GM12891 (cell line): Measurements from ENCODE around the gene TF.
A peak's percentile ranks its signal among the peaks of the same experiment; 100 is the strongest.

Experiments used
- DNase-seq: peaks from one replicate; pipeline ENCODE4 v3.0.0; 2011; ENCODE audit warnings: low spot score; ENCODE audit not compliant: insufficient read length
- FAIRE-seq: peaks from 2 replicates; lab custom pipeline; 2011; peaks lifted over from hg19 to GRCh38; lab: Jason Lieb, UNC
- PAX5 ChIP-seq: IDR thresholded peaks from 2 replicates; pipeline ENCODE4 v1.6.1; 2011; ENCODE audit warnings: low read length, moderate library complexity, mild to moderate bottlenecking; ENCODE audit not compliant: insufficient read depth, severe bottlenecking
- POLR2A ChIP-seq: IDR thresholded peaks from 2 replicates; pipeline ENCODE4 v1.6.1; 2011; ENCODE audit warnings: low read depth, low read length, control low read depth
- POLR2AphosphoS5 ChIP-seq: IDR thresholded peaks from 2 replicates; pipeline ENCODE4 v1.6.1; 2011; ENCODE audit warnings: low read depth, low read length, control low read depth
- POU2F2 ChIP-seq: IDR thresholded peaks from 2 replicates; pipeline ENCODE4 v1.6.1; 2011; ENCODE audit warnings: low read depth, mild to moderate bottlenecking, control low read depth, low read length, moderate library complexity
- SPI1 ChIP-seq: IDR thresholded peaks from 2 replicates; pipeline ENCODE4 v1.6.1; 2011; ENCODE audit warnings: low read depth, low read length, control low read depth
- TAF1 ChIP-seq: IDR thresholded peaks from 2 replicates; pipeline ENCODE4 v1.6.1; 2011; ENCODE audit warnings: low read depth, low read length, control low read depth

Gene TF

GRCh38 chr3:133799794-133800585, 53.8 kb downstream of the TF start:
- no peak for DNase-seq
- no peak for FAIRE-seq
- TF ChIP-seq POLR2A (no peak), POU2F2 (no peak), PAX5 (no peak)

GRCh38 chr3:133803469-133803868, 57.3 kb downstream of the TF start:
- no peak for FAIRE-seq

GRCh38 chr3:133804896-133805295, 58.7 kb downstream of the TF start:
- TF ChIP-seq SPI1 (no peak), POU2F2 (no peak), PAX5 (no peak), POLR2AphosphoS5 (no peak)
- FAIRE-seq: no peak
- DNase-seq: no peak

More at GRCh38 chr3:133803469-133803868, 57.3 kb downstream of the TF start:
- TF ChIP-seq PAX5 (no peak), TAF1 (no peak), POU2F2 (no peak), POLR2A (no peak), POLR2AphosphoS5 (no peak), SPI1 (no peak)
- DNase-seq: no peak

GRCh38 chr3:133805384-133805701, 59.1 kb downstream of the TF start:
- TF ChIP-seq TAF1 (no peak), POU2F2 (no peak), PAX5 (no peak)
- no peak for DNase-seq
- FAIRE-seq: no peak

- peak; percentile 99 for FAIRE-seq
- TF ChIP-seq TAF1 (peak; percentile 80), POLR2A (peak; percentile 96), POLR2AphosphoS5 (peak; percentile 89), PAX5 (no peak), POU2F2 (peak; percentile 63; the same call in 1 of the 2 replicates), SPI1 (no peak)
Measured at GRCh38 chr3:133805702-133806475, 59.7 kb downstream of the TF start, which contains the start of gene SRPRB. Gene SRPRB, plus strand, starts transcription at chr3:133805815. Its CDS starts 34 bp downstream, at chr3:133805849.

GRCh38 chr3:133812872-133813271, 66.7 kb downstream of the TF start:
- TF ChIP-seq POLR2AphosphoS5 (no peak), POU2F2 (no peak), SPI1 (no peak), PAX5 (no peak), POLR2A (no peak), TAF1 (no peak)
- DNase-seq: no peak
- no peak for FAIRE-seq

More at GRCh38 chr3:133805702-133806475, 59.7 kb downstream of the TF start, which contains the start of gene SRPRB:
- peak; percentile 89 for DNase-seq

GRCh38 chr3:133815386-133815785, 69.2 kb downstream of the TF start:
- FAIRE-seq (no peak), DNase-seq (no peak)
- TF ChIP-seq PAX5 (no peak), POLR2A (no peak), SPI1 (no peak), POU2F2 (no peak)

- FAIRE-seq (no peak), DNase-seq (no peak)
Measured at GRCh38 chr3:133820129-133820528, 73.9 kb downstream of the TF start.

GRCh38 chr3:133820889-133821675, 74.9 kb downstream of the TF start:
- no peak for DNase-seq
- no peak for FAIRE-seq
- TF ChIP-seq POLR2A: peak; percentile 19; the same call in 1 of the 2 replicates
- TF ChIP-seq SPI1: no peak
- peak; percentile 42; the same call in 1 of the 2 replicates for TF ChIP-seq POLR2AphosphoS5

More at GRCh38 chr3:133820129-133820528, 73.9 kb downstream of the TF start:
- TF ChIP-seq POU2F2 (no peak), POLR2A (no peak), POLR2AphosphoS5 (no peak), PAX5 (no peak), SPI1 (no peak), TAF1 (no peak)
